Measurements from ENCODE around the gene UBP1.
"Not testable (repeated sequence)": the region's sequence is repeated elsewhere in the genome, so short reads cannot be mapped to it uniquely, and the experiment has no call there.

The UBP1 gene

DNA sequence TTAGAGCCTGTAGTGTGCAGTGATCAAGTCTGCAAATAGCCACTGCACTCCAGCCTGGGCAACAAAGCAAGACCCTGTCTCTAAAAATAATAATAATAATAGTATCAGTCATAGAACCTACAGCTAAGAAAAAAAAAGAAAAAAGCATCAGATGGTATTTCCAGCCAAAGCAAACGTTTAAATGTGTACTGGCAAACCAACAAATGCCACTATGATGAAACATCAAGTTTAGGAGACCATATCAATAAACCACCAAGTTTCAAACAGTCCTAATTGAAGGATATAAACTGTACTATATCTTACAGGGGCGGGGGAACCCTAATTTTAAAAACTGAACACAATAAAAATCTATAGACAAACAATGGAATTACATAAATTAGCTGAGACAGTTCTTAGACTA lies 6.4 kb downstream of the UBP1 start:
- no peak for DNase-seq

DNA sequence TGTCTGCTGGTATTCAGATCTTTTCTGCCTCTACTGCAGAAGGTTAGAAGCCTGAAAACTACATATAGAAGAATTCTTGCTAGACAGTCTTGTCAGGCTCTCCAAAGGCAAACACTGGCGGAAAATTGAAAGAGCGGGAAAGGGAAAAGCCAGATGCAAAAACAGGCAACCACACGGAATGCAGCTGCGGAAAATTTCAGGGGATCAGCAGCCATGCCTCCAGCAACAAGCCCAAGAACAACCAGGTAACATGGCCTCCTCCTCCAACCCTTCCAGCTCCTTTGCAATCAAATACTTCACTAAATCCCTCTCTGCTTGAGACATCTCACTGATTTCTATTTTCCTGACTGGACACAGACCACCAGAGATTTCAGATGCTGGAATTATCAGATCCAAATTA lies 9.6 kb downstream of the UBP1 start:
- no peak for DNase-seq

DNA sequence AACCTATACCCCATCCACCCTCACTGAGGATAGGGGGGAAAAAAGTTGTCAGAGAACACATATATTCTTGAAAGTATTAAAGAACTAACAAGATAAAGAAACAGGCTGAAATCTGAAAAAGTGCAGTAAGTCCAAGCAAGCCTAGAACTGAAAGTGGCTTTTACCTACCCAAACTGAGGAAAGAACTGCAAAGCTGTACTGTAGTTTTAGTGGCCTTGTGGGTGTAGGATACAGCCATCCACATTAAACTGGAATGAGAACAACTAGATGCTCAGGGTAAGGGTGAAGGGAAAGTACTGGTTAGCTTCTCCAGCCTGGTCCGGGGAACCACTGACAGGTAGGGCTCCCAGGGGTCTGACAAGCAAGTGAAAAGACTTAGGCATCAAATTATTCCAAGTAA lies 10.1 kb downstream of the UBP1 start:
- DNase-seq = no peak

DNA sequence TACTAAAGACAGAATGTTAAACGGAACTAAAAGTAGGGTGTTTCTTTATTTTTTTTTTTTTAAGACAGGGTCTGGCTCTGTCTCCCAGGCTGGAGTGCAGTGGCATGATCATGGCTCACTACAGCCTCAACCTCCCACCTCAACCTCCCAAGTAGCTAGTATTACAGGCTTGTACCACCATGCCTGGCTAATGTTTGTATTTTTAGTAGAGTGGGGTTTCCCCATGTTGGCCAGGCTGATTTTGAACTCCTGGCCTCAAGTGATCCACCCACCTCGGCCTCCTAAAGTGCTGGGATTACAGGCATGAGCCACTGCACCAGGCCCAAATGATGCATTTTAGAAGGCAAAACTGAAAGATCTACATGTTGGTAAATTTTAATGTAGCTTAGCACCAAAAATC lies 10.9 kb downstream of the UBP1 start:
- not testable (repeated sequence) for DNase-seq

DNA sequence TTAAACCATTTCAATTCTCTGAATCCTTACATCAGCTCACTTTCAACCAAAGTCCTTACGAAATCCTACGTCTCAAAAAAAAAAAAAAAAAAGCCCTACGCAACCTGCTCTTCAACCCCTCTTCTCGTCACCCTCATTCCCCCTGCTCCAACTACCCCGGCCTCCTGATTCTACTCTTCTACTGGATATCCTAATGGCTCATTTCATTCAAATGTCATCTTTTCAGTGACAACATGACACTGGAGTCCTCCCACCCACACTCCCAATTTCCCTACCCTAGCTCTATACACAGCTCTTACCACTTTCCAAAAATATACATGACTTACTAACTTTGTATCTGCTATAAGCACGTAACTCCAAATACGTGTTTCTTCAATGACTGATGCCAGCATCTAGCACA lies 11.5 kb downstream of the UBP1 start:
- DNase-seq = no peak

DNA sequence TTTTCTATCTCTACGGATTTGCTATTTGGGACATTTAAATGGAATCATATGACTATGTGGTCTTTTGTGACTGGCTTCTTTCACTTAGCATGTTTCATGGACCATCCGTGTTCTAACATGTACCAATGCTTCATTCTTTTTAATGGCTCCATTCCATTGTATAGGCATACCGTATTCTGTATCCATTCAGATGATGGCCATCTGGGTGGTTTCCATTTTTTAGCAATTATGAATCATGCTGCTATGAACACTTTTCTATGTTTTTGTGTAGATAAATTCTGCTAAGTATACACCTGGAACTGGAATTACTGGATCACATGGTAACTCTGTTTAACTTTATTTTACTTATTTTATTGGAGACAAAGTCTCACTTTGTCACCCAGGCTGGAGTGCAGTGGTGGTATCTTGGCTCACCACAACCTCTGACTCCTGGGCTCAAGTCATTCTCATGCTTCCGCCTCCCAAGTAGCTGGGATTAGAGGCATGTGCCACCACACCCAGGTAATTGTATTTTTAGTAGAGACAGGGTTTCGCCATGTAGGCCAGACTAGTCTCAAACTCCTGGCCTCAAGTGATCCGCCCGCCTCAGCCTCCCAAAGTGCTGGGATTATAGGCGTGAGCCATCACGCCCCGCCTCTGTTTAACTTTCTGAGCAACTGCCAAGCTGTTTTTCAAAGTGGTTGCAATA lies 13.4 kb downstream of the UBP1 start:
- no peak for DNase-seq

DNA sequence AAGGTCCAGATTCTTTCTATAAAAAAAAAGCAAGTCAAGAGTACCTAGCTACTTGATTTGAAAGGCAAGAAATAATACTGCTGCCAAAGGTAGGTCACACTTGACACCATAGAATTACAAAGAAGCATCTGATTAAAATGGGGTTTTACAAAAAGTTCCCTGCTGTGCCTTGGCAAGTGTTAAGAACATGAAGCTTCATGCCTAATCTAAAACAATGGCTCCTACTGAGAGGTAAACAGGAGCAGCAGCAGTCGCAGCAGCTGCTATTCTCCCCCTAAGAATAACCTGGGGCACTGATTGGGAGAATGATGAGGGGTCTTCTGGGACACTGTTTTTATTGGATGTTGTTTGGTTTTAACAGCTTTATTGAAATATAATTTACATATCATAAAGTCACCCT lies 14.1 kb downstream of the UBP1 start:
- DNase-seq = peak; percentile 36

DNA sequence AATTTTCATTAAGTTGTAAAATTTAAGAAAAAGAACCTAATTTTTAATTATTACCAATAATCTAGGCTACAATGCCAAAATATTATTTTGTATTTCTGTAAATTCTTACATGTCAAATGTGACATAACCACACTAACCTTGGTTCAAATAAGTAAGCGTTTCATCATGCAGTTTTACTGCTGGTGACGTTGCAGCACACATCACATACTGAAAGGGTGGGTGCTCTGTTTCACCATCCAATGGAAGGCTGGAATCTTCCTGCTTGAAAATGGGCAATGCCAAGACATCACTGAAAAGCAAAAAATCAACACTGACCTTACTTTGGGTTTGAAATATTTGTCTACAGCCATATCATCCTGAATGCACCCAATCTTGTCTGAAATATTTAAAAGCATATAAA lies 14.8 kb downstream of the UBP1 start:
- no peak for DNase-seq

DNA sequence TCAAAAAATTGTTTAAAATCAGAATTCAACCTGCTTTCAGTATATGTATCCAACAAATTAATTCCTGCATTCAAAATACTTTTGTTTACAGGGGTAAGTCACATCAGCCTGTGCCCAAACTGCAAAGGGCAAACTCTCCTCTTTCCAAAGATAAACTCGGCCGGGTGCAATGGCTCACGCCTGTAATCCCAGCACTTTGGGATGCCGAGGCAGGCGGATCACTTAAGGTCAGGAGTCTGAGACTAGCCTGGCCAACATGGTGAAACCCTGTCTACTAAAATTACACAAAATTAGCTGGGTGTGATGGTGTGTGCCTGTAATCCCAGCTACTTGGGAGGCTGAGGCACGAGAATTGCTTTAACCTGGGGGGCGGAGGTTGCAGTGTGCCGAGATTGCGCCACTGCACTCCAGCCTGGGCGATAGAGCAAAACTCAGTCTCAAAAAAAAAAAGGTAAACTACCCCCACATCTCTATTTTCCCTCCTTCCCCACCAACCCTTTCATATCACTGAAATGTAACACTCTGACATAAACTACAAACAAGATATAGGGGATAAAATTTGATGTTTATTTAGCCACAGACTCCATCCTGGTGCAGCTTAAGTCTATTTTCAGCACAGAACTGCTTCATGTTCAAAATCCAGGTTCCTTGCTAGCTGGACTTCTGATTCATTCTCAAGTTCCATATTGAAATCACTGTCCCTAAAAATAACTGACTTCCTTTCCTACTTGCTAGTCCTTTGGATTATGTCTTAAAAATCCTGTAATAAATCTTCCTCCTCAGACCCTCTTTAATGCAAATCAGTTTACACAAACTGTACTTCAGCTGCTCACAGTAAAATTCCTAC lies 15.4 kb downstream of the UBP1 start:
- no peak for DNase-seq

DNA sequence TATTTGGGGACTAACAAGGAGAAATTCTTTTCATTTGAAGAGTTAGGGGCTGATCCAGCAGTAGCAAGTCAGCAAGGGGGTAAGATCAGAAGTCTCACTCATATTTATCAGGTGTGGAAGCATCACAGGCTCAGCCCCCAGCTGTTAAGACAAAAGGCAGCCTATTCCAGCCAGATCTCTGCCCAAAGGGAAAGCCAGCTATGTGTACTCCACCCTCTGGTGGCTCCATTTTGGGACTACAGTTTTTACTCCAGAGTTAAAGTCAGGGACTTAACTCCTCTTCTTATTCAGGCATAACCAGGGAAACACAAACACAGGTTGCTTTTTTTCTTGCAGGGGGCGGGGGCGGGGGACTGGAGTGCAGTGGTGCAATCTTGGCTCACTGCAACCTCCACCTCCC lies 19.2 kb downstream of the UBP1 start:
- DNase-seq = no peak

DNA sequence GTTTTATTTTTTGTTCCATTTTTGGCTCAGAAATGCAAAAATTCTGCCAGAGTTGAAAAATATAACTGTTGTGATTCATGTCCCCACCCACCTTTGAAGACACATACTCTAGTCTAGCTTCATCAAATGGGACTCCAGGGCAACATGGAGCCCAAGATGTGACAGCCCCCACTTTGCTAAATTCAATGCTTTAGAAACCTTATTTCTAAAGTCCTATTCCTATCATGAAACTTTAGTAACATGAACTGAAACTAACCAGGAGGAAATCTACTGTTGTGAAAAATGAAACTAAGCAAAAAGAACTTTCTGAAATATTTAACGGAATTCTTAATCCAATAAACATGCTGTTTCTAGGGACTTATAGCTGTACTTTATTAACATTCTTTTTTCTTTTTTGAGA lies 20.3 kb downstream of the UBP1 start:
- DNase-seq = no peak

DNA sequence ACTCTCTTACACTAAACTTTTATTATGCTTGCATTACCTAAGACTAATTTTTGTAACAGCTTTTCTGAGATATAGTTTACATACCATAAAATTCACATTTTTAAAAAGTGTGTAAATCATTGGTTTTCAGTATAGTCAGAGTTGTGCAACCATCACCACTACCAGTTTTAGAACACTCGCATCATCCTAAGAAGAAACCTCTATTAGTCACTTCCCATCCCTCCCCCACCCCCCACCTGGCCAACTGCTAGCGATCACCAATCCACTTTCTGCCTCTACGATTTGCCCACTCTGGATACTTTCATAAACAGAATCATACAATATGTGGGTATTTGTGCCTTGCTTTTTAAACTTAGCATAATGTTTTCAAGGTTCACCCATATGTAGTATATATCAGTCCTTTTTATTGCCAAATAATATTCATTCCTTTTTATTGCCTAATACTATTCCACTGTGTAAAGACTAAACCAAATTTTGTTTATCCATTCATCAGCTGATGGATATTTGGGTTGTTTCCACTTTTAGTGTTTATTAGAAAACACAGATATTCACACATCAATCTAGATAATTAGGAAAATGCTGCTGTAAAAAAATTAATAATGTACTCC lies 23.0 kb downstream of the UBP1 start:
- no peak for DNase-seq

DNA sequence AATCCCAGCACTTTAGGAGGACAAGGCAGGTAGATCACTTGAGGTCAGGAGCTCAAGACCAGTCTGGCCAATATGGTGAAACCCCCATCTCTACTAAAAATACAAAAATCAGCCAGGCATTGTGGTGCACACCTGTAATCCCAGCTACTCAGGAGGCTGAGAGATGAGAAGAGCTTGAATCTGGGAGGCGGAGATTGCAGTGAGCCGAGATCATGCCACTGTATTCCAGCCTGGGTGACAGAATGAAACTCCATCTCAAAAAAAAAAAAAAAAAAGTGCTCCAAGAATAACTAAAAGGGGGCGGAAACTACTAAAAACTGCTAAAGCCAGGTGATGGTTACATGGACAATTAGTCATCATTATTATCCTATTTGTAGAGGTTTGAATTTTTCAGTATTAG lies 29.4 kb downstream of the UBP1 start:
- not testable (repeated sequence) for DNase-seq

DNA sequence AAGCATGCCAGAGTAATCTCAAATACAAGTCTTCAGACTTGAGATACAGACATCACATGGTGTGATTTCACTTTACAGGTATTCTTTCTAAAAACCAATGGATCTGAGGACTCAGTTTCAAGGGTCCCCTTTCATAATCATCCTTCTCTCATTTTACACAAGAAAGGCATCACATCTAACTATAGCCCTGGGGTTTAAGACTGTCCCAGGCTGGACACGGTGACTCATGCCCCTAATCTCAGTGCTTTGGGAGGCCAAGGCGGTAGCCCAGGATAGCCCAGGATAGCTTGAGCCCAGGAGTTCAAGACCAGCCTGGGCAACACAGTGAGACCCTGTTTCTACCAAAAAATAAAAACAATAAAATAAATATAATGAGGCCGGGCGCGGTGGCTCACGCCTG lies 36.4 kb downstream of the UBP1 start:
- DNase-seq = no peak

DNA sequence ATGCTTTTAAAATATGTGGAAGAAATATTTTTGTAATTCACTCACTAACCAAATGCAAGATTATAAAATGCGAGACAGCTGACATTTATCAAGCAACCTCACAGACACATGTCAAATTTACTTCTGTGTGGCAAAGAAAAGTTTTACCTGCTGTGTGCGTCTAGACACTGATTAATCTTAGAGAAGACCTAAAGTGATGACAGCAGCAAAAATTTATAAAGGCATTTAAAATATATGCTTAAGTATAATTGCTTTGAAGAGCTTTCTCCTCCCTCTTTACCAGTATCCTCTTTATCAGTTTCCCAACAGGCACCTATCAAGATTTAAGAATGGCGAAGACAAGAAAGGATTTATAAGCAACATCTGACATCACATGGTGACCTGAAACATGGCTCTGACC lies 37.3 kb downstream of the UBP1 start:
- DNase-seq = no peak

DNA sequence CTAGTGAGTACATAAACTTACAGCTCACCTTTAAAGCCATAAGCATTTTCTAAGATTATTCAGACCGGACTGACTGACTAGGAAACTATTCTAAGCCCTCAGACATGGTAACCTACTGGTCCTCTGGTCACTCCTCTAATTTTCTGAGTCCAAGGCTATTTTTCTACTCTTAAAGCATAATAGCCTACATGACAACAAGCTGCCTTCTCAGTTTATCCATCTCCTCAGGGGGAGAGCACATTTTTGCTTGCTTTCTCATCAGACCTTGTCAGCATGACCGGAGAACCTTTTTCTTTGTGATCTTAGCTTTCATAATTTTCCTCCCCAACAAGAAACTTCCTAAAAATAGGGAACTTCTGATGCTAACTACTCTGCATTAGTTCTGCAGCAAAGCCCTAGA lies 38.4 kb downstream of the UBP1 start:
- no peak for DNase-seq

DNA sequence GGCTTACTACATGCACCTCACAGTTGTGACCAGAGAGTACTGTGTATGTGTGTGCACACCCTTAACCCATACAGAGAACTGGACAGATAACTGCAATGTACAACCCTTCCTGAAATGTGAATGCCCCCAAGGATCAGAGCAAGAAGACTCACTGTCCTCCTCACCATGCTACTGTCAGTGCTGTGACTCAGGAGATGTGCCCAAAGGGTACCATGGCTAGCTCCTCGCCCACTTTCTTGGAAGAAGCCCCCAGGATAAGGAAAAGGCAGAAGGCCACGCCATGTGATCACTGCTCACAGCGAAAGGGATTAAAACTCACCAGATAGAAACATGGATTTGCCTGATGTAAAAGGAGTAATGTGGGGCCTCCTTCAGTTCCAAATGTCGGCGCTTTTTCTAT lies 41.8 kb downstream of the UBP1 start:
- DNase-seq = no peak

DNA sequence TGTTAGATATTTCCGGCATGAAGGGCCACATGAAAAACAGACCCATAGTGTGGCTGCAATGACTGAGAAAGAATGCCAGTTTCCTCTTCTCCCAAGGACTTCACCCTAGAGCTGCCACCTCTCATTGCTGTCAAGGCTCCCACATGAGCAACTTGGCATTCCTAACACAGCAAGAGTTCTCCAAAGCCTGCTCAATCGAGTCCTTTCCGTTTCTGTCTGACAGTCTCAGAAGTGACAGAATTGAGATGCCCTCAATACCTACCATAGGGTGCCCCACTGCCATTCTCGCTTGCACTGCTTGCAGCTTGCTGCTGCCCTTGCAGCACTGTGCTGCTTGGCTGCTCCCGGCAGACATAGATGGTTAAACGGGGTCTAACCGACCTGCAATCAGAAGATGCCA lies 44.3 kb downstream of the UBP1 start:
- DNase-seq = no peak

DNA sequence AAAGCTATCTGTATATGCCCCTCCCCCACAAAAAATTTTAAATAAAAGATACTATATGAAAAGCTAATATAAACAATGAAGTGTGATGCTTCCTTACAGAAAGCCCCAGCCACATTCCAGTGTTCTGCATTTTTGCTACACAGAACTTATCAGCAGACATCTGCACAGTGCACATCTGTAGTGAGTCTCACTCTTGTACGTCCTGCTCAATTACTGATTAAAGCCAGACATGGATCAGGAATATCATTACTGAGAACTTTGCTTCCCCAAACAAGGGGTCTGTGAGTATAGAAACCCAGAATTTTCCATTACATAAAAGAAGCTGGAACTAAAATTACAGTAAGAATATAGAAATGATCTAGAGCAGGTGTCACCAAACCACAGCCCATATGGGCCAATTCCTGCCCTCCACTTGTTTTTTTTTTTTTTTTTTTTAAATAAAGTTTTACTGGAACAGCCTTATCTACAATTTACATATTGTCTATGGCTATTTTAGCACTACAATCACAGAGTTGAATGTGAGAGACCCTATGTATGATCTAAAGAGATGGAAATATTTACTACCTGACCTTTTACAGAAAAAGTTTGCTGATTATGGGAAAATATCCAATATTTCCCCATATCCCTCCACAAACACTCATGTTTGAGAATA lies 45.7 kb downstream of the UBP1 start:
- DNase-seq = no peak

DNA sequence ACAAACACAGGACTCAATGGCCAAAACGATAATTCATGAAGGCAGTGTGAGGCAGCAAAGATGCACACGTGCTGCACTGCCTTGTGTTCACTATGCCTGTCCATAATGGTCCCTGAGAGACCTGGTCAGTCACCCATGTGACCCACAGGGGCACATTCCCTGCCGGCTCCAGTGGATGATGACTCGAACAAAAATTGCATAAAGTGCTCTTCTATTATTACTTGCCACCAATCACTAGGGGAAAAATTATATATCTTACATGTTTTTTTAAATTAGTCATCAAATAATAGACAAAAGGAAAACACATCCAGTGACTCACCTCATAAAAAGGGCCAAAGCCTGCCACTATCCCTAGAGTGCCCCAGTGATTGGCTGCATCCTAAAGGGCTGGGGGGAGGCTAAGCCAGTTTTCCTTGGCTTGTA lies 47.5 kb downstream of the UBP1 start:
- DNase-seq = no peak

DNA sequence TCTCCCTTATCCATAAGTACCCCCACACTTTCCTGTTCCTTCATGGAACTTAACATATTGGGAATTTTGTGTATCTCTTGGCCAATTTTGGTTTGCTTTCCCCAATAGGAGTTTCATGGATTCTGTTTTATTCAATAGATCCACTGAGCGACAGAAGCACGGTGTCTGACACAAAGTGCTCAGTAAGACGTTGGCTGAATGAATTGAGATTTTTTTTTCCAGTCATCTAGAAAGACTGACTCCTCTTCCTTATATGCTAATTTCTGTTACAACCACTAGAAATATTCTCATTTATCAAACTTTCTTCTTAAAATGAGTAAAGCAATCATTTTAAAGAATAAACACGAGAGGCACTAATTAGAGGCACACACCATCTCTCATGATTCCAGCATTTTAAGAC lies 48.1 kb downstream of the UBP1 start:
- DNase-seq = no peak

DNA sequence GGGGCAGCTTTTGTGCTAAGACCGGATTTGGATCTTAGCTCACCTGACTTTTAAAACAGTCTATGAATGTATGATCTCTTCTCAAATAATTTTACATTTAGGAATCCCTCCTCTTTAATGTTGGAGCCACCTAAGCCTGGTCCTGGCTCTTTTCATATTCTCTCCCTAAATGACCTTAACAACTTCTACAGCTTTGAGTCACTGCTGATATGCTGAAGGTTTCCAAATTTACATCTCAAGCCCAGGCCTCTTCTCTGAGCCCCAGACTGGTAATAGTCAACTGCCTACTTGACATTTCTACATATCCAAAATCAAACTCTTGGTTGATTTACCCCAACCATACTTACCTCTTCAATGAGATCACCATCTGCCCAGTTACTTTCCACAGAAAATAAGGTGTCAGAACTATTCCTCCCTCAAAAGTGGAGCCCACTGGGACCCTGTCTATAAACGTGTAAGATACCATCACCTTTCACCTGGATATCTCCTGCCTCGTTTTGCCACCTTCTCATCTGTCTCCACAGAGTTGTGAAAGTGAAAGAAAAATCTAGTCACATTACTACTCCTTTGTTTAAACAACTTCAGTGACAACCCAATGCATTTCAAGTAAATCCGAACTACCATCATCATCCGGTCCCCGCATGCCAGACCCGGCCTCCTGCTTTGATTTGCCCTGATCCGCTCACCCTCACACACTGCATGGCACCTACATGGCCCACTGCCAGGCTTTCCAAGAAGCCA lies 48.8 kb downstream of the UBP1 start:
- DNase-seq = no peak

DNA sequence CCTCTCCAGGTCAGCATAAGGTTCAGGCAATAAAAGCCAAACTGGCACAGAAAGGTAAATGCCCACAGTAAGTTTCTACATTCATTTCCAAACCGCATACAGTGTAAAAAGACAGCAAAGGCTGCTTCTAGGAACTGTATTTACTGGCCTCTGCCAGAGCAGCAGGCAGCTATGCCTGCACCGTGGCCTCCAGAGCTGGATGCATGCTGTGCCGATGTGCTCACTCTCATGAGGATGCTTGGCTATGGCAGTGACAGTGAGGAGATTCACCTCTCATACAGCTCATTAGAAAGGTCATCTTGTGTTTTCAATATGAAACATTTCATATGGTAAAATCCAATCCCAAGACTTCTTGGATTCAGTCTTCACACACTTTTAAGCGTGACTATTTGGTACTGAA lies 50.3 kb downstream of the UBP1 start:
- no peak for DNase-seq

Measured in NCI-H1417 treated with DMSO at 0.1 percent for 48 hours (cell line).